Fibroblast of skin of back (primary cell): Measurements from ENCODE around the gene ATL1. TPM values are rescaled to one million over a fixed set of nuclear protein-coding genes. Genes with fewer than 3 reads are reported as not detected.

Source experiments
- DNase-seq: peaks from one replicate; pipeline ENCODE4 v3.0.0-alpha.2; 2013
- polyA plus RNA-seq, 2 experiments: library from polyadenylated mRNA; unstranded; fragments of 120-200 nt; gene quantifications; one replicate each; pipeline ENCODE4 v1.2.1, GENCODE V29; 2013; ENCODE audit not compliant: insufficient read length in 2 of 2

The ATL1 gene
- polyA plus RNA-seq (2013, experiment 1 of 2; ENCODE audit: insufficient read length) = 6.7 TPM
- polyA plus RNA-seq (2013, experiment 2 of 2; ENCODE audit: insufficient read length) = 6.4 TPM

GRCh38 chr14:50559990-50560930 is at the start of gene ATL1:
Gene ATL1 (plus strand): TSS chr14:50560145. CDS start chr14:50560266, 121 bp downstream.
- peak; percentile 80 for DNase-seq

- DNase-seq = no peak
These were observed 49.8 kb upstream of the ATL1 start for GRCh38 chr14:50510157-50510556.

GRCh38 chr14:50512463-50512862 is 47.5 kb upstream of the ATL1 start:
- DNase-seq = no peak

GRCh38 chr14:50516091-50516490 is 43.9 kb upstream of the ATL1 start:
- no peak for DNase-seq

- peak; percentile 94 for DNase-seq
These were observed 38.8 kb upstream of the ATL1 start for GRCh38 chr14:50520947-50521815.

GRCh38 chr14:50521912-50522341 is 38.0 kb upstream of the ATL1 start:
- DNase-seq = peak; percentile 36

GRCh38 chr14:50523271-50524041 is 36.5 kb upstream of the ATL1 start:
- no peak for DNase-seq

- no peak for DNase-seq
These were observed 35.9 kb upstream of the ATL1 start for GRCh38 chr14:50524060-50524459.

- no peak for DNase-seq
These were observed 35.0 kb upstream of the ATL1 start for GRCh38 chr14:50524731-50525515.

GRCh38 chr14:50528000-50528399 is 31.9 kb upstream of the ATL1 start:
- DNase-seq = peak; percentile 83

- no peak for DNase-seq
These were observed 30.4 kb upstream of the ATL1 start for GRCh38 chr14:50529288-50530179.

GRCh38 chr14:50530358-50530757 is 29.6 kb upstream of the ATL1 start:
- DNase-seq = peak; percentile 79

- DNase-seq = no peak
These were observed 29.1 kb upstream of the ATL1 start for GRCh38 chr14:50530794-50531365.

GRCh38 chr14:50531595-50532501 is 28.1 kb upstream of the ATL1 start:
- DNase-seq = peak; percentile 44

- DNase-seq = peak; percentile 92
These were observed 27.3 kb upstream of the ATL1 start, which contains the start of gene MAP4K5 for GRCh38 chr14:50532502-50533240. Gene MAP4K5 (minus strand): TSS chr14:50532569. CDS start chr14:50532049, 520 bp downstream.

GRCh38 chr14:50533241-50533705 is 26.7 kb upstream of the ATL1 start:
- DNase-seq = no peak

GRCh38 chr14:50533806-50534205 is 26.1 kb upstream of the ATL1 start:
- peak; percentile 51 for DNase-seq

- DNase-seq = no peak
These were observed 25.5 kb upstream of the ATL1 start for GRCh38 chr14:50534416-50534815.
